ENCODE measurements around the gene DAP.
"Not testable (repeated sequence)": the region's sequence is repeated elsewhere in the genome, so short reads cannot be mapped to it uniquely, and the experiment has no call there.

Gene DAP

GRCh38 chr5:10734037-10734709 lies 26.9 kb downstream of the DAP start:
- no peak for DNase-seq (ENCODE audit: low read depth in 2 of 2)

- DNase-seq (ENCODE audit: low read depth in 2 of 2), result no peak
These were observed 27.6 kb downstream of the DAP start for GRCh38 chr5:10733426-10733825.

GRCh38 chr5:10731913-10732312 lies 29.1 kb downstream of the DAP start:
- no peak for DNase-seq (ENCODE audit: low read depth in 2 of 2)

- no peak for DNase-seq (ENCODE audit: low read depth in 2 of 2)
These were observed 31.0 kb downstream of the DAP start for GRCh38 chr5:10730043-10730351.

- no peak for DNase-seq (ENCODE audit: low read depth in 2 of 2)
These were observed 31.6 kb downstream of the DAP start for GRCh38 chr5:10729320-10730042.

GRCh38 chr5:10728679-10729078 lies 32.4 kb downstream of the DAP start:
- no peak for DNase-seq (ENCODE audit: low read depth in 2 of 2)

GRCh38 chr5:10727861-10728260 lies 33.2 kb downstream of the DAP start:
- DNase-seq (ENCODE audit: low read depth in 2 of 2), result no peak

- DNase-seq (ENCODE audit: low read depth in 2 of 2), result no peak
These were observed 34.0 kb downstream of the DAP start for GRCh38 chr5:10726913-10727517.

GRCh38 chr5:10726179-10726912 lies 34.7 kb downstream of the DAP start:
- no peak for DNase-seq (ENCODE audit: low read depth in 2 of 2)

- DNase-seq (ENCODE audit: low read depth in 2 of 2), result no peak
These were observed 35.4 kb downstream of the DAP start for GRCh38 chr5:10725636-10726035.

GRCh38 chr5:10724781-10725507 lies 36.1 kb downstream of the DAP start:
- DNase-seq (ENCODE audit: low read depth in 2 of 2), result no peak

- no peak for DNase-seq (ENCODE audit: low read depth in 2 of 2)
These were observed 37.5 kb downstream of the DAP start for GRCh38 chr5:10723514-10723913.

GRCh38 chr5:10720766-10721165 lies 40.3 kb downstream of the DAP start:
- not testable (repeated sequence) for DNase-seq (ENCODE audit: low read depth in 2 of 2)

GRCh38 chr5:10719965-10720364 lies 41.1 kb downstream of the DAP start:
- DNase-seq (ENCODE audit: low read depth in 2 of 2), result no peak

- DNase-seq (ENCODE audit: low read depth in 2 of 2), result not testable (repeated sequence)
These were observed 42.4 kb downstream of the DAP start for GRCh38 chr5:10718617-10719016.

- not testable (repeated sequence) for DNase-seq (ENCODE audit: low read depth in 2 of 2)
These were observed 44.2 kb downstream of the DAP start for GRCh38 chr5:10716825-10717224.

GRCh38 chr5:10715605-10716290 lies 45.3 kb downstream of the DAP start:
- DNase-seq (ENCODE audit: low read depth in 2 of 2), result no peak

- no peak for DNase-seq (ENCODE audit: low read depth in 2 of 2)
These were observed 48.3 kb downstream of the DAP start for GRCh38 chr5:10712574-10713366.

GRCh38 chr5:10711562-10711961 lies 49.5 kb downstream of the DAP start:
- no peak for DNase-seq (ENCODE audit: low read depth in 2 of 2)

GRCh38 chr5:10710513-10711128 lies 50.4 kb downstream of the DAP start:
- no peak for DNase-seq (ENCODE audit: low read depth in 2 of 2)
